DOHH2 (cell line): ENCODE measurements around the gene FRYL.

Experiments used
- CTCF ChIP-seq: fragments of 200-600 bp; sonication (generic); IDR thresholded peaks from one replicate; pipeline ENCODE4 v1.5.1; 2014; ENCODE audit warnings: antibody characterized with exemption, mild to moderate bottlenecking, low read depth, low read length; ENCODE audit not compliant: poor library complexity, severe bottlenecking
- EZH2phosphoT487 ChIP-seq: fragments of 200-600 bp; sonication (generic); IDR thresholded peaks from 2 replicates; pipeline ENCODE4 v1.6.1; 2017; ENCODE audit warnings: borderline replicate concordance, mild to moderate bottlenecking, antibody characterized with exemption, low read length, moderate library complexity, mixed read lengths

GRCh38 chr4:48686369-48686768, 93.7 kb downstream of the FRYL start:
- no peak for TF ChIP-seq CTCF
- TF ChIP-seq EZH2phosphoT487: no peak
